ENCODE results near the gene TVP23A.
"Not testable (repeated sequence)": the region's sequence is repeated elsewhere in the genome, so short reads cannot be mapped to it uniquely, and the experiment has no call there.

Gene TVP23A

GRCh38 chr16:10743610-10744369 is 74.8 kb downstream of the TVP23A start, which contains the start of gene NUBP1:
TSS of gene NUBP1 (plus strand) at chr16:10743842. CDS start at chr16:10743864, 22 bp downstream.
- DNase-seq, result peak; percentile 100

DNA sequence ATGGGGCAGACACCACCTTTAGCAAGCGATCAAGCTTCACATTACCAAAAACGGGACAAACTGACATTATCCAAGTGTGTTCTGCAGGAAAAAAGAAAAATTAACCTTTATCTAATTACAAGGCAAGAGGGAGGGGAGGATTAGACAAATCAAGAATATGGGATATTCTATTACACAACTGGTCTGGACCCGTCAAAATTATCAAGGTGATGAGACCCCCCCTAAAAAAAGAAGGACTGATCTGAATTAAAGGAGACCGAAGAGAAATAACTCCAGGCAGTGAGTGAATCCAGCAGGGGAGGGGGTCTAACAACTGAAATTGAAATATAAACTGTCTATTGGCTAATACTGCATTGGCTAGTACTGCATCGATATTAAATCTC is 75.4 kb downstream of the TVP23A start:
- no peak for DNase-seq

DNA sequence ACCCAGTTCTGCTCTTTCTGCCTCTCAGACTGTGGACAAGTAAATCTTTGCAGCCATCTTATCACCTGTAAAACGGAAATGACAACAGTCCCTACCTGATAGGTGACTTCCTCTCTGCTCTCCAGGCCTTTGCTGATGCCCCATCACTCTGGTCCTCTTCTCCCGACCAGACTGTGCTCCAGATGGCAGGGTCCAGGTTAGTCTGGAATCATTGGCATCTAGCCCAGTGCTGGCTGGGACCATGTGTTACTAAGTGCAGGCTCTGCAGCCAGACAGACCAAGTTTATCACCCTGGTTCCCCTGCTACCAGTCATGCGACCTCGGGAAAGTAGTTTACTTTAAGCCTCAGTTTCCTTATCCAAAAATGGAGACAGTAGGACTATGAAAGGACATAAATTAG is 76.8 kb downstream of the TVP23A start:
- no peak for DNase-seq

DNA sequence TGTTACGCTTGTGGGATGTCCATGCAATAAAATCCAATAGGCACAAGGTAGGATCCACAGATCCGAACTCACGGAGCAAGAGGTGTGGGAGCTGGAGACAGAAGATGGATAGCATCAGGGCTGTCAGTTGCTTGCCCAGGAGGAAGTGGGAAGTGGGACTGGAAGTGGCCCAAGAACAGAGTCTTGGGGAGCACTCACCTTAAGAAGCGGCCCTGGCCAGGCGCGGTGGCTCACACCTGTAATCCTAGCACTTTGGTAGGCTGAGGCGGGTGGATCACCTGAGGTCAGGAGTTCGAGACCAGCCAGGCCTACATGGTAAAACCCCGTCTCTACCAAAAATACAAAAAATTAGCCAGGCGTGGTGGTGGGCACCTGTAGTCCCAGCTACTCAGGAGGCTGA is 77.3 kb downstream of the TVP23A start:
- not testable (repeated sequence) for DNase-seq

- no peak for DNase-seq
Observed at GRCh38 chr16:10740845-10741208, 77.8 kb downstream of the TVP23A start.

GRCh38 chr16:10740000-10740844 is 78.4 kb downstream of the TVP23A start:
- DNase-seq, result no peak

DNA sequence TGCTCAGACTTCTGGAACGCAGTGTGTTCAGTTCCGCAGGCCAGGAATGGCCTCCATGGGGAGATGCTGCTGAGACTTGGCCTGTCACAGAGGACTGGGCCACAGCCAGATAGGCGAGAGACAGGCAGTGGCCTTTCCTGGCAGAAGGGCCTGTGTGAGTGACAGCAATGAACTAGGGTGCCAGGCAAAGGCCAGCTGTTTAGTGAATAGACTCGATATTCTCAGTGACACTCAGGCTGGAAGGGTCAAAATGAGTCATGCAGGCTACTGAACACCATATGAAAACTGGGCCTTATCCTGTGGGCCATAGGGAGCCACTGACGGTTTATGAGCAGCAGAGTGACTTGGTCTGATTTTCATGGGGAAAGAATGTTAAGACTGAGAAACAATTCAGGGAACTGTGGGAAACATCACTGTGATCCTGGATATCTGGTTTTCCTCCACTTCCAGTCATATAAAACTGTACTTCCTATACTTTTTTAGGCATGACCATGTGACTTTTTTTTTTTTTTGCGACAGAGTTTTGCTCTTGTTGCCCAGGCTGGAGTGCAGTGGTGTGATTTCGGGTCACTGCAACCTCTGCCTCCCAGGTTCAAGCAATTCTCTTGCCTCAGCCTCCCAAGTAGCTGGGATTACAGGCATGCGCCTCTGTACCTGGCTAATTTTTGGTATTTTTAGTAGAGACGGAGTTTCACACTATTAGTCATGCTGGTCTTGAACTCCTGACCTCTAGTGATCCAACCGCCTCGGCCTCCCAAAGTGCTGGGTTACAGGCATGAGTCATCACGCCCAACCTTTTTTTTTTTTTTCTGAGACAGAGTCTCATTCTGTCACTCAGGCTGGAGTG is 80.1 kb downstream of the TVP23A start:
- peak; percentile 28 for DNase-seq

GRCh38 chr16:10737068-10737625 is 81.4 kb downstream of the TVP23A start:
- peak; percentile 44 for DNase-seq

GRCh38 chr16:10731790-10732189 is 86.8 kb downstream of the TVP23A start:
- no peak for DNase-seq

- DNase-seq, result no peak
Observed at GRCh38 chr16:10729104-10730048, 89.2 kb downstream of the TVP23A start.

GRCh38 chr16:10728003-10728887 is 90.3 kb downstream of the TVP23A start:
- no peak for DNase-seq
